Epithelial cell of prostate (primary cell): ENCODE data around the gene ARHGEF11.

Experiments
- DNase-seq: peaks from one replicate; pipeline ENCODE4 v3.0.0-alpha.2; 2011; ENCODE audit warnings: low read depth, low spot score
- H3K27ac ChIP-seq: fragments of 450-650 bp; 2 replicates; pipeline ENCODE4 v1.5.1; 2017; ENCODE audit warnings: mild to moderate bottlenecking

Gene ARHGEF11

DNA sequence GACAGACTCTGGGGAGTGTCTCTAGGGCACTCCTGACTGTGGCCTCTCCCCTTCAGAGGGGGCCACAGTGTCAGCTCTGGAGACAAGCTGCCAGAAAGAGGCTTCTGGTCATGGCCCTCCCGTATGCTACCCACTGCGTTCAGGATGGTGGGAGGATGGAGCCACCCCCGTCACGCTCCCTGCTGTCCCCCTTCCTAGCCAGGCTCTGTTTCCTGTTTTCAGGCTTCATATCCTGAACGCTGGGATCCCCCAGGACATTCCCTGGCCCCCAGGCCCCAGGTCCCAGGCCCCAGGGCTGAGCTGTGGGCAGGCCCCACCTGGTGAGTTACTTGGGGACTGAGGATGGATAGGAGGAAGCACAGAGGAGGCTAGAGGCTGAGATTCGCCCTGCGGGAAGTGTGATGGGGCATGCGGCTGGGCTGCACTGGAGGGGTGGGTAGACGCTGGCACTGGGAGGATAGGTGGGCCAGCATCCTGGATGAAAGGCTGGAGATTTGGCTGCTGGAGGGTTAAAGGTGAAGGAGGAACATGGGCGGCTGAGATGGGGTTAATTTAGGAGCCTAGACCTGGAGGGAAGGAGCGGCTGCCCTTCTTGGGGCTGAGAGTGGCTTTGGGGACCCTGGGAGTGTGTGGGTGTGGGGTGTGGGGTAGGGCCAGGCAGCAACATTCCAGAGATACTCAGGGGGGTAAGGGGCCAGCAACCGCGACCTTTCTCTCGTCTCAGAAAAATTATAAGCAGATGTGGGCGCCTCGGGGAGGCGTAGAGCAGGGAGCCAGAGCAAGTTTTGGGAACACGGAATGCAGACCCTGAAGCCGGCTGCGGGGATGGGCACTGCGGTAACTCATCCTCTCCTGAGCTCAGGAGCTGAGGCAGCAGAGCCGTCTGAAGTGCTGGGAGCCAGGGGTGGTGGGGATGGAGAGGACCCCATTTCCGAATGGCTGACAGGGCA lies 143.3 kb downstream of the ARHGEF11 start:
- no peak for DNase-seq

DNA sequence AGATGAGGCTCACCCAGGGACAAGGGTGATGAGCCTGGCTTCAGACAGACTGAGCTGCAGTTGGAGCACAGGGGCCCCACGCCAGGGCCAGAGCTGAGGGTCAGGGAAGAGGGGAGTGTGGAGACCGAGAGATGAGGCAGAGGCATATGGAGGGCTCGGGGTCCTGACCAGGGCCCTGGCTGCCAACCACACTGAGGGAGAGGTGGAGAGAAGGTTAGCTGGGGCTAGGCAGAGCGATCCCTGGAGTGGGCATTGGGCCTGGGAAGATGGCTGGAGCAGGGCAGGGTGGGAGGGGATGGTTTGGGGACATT lies 144.0 kb downstream of the ARHGEF11 start:
- no peak overlapping the region for H3K27ac ChIP-seq
- DNase-seq: no peak

More for the DNA sequence above, 143.3 kb downstream of the ARHGEF11 start:
- H3K27ac ChIP-seq: no peak overlapping the region

DNA sequence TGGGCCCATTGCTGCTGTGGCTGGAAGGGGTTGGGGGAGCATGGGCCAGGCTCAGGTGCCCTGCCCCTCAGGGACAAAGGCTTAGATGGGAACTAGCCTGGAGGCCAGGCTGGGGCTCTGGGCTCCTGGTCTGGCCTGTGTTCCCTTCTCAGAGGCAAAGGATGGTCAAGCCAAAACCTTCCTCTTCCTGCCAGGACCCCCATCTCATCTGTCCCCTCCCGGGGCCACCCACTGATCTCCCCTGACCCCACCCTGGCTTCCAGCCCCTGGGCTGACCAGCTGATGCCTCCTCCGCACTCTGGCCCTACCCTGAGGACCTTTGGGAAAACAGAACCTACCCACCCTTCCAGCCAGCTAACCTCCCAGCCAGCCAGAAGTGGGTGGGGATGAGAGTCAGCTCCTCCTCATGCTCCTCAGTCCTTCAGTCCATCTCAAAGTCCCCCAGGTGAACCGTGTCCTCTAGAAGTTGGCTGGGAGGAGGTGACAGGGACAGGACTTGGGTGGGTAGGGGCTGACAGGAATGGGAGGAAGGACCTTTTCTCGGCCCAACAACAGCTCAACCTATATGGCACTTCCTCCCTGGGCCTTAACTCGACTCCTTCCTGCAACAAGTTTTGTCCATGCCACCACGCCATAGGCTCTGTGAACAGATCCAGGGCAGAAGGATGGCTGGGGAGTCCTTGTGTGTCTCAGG lies 144.5 kb downstream of the ARHGEF11 start:
- no peak overlapping the region for H3K27ac ChIP-seq
- no peak for DNase-seq

DNA sequence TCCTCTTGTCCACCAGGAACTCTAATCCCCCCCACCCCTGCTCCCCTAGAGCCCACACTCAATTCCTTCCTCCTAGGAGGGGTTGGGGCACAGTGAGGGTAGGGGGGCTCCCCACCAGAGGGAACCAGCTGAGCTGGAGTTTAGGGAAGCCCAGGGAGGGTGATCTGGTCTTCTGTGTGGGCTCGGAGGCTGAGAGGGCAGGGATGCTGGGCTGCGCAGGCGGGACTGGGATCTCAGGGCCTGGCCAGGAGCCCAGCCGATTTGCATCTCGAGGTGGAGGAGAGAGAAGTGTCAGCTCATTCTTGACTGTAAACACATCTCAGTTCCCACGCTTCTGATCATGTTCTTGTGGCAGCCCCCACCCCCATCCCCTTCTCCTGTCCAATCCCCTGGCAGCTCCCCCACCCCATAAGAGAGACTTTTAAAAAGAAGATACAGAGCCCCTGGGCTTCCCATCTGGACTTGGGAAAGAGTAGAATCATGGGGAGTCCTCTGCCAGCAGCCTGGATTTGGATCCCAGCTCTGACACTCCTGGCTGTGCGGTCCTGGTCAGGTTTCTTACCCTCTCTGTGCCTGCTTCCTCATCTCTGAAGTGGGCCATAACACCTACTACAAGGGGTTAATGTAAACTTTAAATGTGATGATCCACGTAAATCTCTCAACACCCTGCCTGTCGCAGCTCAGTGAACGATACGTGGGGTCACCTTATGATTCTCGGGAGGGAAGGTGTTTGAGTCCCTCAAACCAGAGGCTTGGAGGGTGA lies 145.4 kb downstream of the ARHGEF11 start:
- DNase-seq: no peak
- H3K27ac ChIP-seq: no peak overlapping the region

DNA sequence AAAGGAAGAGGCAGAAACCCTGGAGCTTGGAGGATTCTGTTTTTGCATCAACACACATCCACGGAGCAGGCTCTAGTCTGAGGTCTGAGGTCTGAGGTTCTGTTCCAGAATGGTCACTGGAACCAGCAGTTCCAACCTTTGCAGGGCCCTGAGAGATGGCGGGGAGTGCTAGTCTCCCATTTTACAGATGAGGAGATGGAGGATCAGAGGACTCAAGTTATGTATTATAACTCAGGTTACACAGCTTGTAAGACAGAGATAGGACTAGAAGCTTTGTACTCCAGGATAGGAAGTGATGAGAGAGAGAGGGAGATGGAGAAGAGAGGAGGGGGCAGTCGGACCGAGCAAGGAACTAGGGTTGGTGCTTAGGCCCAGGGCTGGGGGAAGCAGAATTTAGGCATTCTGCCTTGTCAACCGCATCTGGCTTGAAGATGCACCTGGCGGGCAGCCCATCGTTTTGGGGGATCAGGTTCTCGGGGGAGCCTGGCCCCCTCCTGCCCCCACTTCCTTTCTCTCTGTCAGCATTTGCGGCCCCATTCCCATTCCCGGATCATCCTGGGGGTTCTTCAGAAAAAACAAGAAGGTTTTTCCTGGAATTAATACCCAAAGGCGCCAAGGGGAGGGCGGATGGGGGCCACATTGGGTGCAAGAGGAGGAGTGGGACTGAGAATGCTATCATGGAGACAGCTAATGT lies 146.4 kb downstream of the ARHGEF11 start:
- H3K27ac ChIP-seq: peak overlapping the region; percentile 93
- no peak for DNase-seq

DNA sequence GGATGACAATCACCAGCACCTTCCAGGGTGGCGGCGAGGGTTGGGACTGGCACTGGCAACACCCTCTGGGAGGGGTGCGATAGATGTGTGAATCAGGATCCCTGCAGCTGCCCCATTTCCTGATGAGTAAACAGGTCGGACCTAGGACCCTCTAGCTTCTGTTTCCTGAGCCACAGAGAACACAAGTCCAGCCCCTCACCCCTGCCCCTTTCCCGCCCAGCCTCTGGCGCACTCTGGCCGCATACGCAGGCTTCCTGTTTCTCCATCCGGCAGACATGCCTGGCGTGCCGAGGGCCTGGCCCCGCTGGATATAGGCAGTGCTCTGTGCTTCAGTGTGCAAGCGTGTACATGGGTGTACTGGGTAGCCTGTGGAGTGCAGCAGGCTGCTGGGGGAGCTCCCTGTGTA lies 147.4 kb downstream of the ARHGEF11 start:
- peak overlapping the region; percentile 93 for H3K27ac ChIP-seq
- DNase-seq: no peak

DNA sequence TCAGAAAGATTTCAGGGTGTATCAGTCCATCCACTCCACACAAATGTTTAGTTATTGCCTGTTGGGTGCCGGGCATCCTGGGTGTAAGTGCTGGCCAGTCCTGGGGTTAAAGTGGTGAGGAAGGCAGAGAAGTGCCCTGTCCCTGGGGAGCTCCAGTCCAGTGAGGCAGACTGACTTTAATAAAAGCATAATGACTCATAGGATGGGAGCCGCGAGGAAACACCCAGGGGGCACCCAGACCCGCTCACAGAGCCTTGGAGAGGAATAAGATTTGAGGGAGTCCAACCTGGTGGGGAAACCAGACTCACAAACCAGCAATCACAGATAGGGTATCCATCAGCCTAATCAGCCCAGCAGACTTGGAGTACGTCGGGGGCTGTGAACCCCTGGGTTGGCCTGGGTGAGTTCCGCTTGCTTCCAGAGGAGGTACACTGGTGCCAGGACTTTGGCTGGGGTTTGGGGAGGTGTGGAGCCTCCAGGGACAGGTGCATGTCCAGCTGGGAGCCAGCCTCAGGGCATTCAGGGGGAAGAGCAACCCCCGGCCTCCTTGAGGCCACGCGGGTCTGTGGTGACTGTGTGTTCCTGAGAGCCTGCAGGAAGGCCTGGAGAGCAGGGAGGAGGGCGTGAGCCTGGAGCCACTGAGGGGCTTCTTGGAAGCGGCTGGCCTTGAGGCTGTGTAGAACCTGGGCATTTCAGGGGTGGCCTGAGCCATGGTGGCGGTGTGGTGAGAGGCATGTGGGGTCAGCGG lies 148.3 kb downstream of the ARHGEF11 start:
- no peak for DNase-seq
- peak overlapping the region; percentile 93 for H3K27ac ChIP-seq

DNA sequence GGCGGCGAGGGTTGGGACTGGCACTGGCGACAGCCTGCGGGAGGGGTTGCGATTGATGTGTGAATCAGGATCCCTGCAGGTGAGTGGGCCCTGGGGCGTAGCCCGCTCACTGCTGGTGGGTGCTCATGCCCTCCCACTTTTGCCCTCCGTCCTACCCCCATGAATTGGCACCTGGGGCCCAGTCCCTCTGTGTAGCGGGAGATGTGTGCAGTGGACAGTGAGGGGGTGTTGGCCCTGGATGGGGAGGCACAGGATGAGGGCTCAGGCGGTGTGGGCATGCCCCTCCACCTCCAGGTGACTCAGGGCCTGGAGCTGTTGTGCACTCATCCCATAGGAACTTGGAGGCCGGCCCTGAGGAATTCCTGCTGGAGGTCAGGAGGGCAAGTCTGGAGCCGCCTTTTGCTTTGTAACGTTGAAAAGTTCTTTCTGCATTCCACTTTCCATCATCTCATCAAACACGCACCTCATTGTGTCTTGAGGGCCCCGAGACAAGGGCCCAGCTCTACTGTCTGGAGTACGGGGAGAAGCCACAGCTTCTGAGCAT lies 149.0 kb downstream of the ARHGEF11 start:
- DNase-seq: peak; percentile 55
- peak overlapping the region; percentile 93 for H3K27ac ChIP-seq

DNA sequence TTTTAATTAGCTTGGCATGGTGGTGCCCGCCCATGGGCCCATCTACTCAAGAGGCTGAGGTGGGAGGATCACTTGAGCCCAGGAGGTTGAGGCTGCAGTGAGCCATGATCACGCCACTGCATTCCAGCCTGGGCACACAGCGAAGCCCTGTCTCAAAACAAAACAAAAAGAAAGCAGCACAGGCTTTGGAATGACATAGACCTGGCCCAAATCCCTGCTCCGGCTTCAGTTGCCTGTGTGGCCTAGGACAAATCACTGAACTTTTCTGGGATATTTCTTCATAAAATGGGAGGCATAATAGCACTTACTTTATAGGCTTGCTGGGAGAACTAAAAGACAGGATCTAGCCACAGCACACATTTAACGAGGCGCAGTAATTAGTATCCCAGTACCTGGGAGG lies 149.6 kb downstream of the ARHGEF11 start:
- H3K27ac ChIP-seq: peak overlapping the region; percentile 93
- no peak for DNase-seq

DNA sequence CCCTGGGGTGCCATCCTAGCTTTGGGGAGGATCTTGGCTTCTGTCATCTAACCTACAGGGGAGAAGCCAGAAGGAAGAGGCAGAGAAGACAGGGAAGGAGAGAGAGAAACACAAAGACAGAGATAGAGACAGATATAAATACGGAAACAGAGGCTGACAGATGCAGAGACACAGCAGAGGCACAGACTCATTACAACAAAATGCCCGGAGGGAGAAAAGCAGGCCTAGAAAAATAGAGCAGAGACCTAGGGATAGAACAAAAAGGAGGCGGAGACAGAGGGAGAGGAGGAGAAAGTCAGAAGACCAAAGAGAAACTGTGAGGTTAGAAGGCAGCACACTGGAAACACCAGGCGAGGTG lies 150.1 kb downstream of the ARHGEF11 start:
- no peak for DNase-seq
- H3K27ac ChIP-seq: peak overlapping the region; percentile 93

DNA sequence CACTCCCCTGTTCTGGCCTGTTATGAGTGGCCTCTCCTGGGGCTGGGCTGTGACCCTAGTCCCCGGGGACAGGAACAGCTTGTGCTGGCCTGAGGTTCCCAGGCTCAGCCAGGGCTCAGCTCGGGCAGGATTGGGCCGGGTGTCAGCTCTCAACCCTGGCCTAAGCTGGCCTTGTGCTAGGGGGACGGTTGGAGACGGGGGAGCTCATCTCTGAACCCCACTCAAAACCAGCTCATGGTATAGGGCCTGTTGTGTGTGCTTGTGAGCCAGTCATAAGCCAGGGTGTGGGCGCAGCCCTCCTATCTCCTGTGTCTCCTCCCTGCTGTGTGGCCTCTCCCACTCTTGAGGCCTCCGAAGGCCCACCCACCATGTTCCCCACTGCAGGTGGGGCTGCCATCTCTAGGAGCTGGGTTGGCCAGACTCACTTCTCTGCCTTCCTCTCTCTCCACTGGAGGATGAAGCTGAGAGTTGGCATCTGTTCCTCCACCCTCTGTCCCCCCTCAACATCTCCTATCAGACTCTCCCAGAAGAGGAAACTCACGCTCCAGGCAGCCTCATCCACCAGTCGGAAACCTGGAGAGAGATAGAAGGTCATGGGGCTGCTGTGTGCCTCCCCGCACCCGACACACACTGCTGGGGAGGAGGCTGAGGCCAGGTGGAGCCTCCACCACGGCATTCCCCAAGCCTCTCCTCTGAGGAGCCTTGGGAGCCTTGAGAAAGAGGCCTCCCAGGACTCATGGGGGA lies 150.7 kb downstream of the ARHGEF11 start:
- no peak for DNase-seq
- H3K27ac ChIP-seq: peak overlapping the region; percentile 93

DNA sequence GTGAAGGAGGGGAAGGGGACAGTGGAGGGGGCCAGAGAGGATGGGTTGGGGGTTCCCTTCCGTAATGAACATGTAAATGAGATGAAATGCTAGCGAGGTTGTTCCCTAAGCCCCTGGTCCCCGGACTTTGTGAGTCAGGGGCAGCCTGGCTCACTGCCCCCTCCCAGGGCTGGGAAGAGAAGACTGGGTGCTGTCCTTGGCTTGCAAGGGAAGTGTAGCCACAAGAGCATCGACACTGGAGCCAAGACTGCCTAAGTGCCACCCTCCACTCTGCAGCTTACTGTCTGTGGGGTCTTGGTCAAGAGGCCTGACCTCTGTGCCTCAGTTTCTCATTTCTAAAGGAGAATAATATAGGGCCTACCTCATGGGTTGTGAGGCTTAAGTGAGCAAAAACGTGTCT lies 151.5 kb downstream of the ARHGEF11 start:
- no peak overlapping the region for H3K27ac ChIP-seq
- DNase-seq: no peak

DNA sequence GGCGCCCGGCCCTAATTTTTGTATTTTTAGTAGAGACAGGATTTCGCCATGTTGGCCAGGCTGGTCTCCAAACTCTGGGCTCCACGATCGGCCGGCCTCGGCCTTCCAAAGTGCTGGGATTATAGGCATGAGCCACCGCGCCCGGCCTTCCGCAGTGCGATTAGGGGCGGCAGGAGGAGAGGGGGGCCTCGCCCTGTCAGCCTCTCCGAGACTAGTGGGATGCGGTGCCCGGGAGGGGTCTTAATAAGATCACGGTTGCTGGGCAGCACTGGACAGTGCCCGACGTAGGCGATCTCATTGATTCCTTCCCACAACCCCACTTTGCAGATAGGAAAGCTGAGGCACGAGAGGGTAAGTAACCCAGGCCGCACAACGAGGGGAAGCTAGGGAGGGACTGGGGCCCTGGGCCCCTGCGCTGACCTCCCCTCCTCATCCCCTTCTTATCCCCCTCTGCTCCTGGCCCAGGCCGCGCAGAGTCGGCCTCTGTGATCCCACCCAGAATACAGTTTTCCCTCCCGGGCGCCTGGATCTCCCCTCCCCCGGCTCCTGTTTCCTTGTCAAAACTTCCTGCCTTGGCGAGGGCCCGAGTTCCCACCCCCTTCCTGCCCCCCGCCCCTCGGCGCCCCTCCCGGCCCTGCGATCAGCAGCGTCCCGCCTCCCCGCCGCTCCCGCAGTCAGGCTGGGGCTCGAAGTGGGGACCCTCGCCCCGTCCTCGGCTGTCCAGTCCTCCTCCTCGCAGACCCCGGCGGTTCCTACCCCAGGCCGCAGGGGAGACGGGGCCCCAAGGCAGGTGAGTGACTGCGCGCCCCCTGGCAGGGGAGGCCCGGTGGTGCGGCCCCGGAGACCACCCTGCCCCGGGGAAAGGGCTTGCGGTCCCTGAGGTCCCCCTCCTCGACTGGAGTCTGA lies 152.2 kb downstream of the ARHGEF11 start, which contains the start of gene PEAR1:
TSS of gene PEAR1 (plus strand) at position 671 of the 906 bp plus-strand sequence. CDS start 10,209 bp downstream, outside the sequence.
- H3K27ac ChIP-seq: no peak within 1 kb of the TSS

DNA sequence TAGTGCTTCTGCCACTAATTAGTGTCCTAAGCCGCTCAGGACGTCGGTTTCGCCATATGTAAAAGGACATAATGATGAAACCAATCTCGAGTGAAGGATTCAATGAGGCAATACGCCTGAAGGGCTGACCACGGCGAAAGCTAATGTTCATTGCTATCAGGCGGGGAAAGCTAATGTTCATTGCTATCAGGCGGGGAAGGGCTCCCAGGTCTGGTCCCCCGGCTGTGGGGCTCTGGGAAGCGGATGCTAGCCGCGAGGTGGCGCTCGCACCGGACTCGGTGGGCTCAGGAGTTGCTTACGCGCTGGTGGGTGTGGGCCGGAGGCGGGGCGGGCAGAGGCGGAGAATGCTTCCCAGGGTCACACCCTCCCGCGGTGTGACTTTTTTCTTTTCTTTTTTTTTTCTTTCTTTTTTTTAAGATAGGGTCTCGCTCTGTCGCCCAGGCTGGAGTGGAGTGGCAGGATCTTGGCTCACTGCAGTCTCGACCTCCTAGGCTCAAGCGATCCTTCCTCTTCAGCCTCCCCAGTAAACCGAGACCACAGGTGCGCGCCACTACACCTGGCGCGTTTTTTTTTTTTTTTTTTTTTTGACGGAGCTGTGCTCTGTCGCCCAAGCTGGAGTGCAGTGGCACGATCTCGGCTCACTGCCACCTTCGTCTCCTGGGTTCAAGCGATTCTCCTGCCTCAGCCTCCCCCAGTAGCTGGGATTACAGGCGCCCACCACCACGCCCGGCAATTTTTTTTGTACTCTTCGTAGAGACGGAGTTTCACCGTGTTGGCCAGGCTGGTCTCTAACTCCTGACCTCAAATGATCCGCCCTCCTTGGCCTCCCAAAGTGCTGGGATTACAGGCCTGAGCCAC lies 153.1 kb downstream of the ARHGEF11 start:
- H3K27ac ChIP-seq: no peak overlapping the region
- DNase-seq: peak; percentile 45

More for the DNA sequence above, 152.2 kb downstream of the ARHGEF11 start, which contains the start of gene PEAR1:
- DNase-seq: no peak

DNA sequence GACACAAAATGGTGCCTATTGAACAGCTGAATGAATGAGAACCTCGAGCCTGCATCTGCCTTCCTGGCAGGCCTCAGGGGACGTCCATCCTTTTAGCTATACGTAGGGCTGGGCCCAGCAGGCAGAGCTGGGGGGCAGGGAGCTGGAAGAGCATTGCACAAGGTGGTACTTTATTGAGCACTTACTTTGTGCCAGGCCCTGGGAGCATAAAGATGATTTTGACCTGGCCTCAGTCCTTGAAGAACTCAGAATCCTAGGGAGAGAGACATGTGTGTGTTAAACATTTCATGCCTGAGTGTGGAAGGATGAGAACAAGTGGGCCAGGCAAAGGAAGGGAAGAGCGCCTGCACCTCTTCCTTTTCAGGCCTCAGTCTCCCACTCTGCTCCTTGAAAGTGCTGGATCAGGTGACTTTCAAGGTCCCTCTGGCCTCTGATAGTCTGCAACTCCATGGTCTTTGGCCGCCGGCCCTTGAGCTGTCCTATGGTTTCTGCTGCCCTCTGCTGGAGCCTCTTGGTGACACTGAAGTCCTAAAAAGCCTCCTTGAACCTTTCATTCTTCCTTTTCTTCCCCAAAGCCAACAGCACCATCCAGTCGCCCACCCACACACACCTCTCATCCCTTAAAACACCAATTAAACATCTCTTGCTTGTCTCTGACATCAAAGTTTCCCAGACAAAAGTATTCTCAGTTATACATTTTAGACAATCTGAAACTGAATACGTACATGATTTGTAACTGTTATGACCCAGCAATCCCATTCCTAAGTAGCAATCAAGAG lies 155.6 kb downstream of the ARHGEF11 start:
- DNase-seq: no peak
- H3K27ac ChIP-seq: no peak overlapping the region

DNA sequence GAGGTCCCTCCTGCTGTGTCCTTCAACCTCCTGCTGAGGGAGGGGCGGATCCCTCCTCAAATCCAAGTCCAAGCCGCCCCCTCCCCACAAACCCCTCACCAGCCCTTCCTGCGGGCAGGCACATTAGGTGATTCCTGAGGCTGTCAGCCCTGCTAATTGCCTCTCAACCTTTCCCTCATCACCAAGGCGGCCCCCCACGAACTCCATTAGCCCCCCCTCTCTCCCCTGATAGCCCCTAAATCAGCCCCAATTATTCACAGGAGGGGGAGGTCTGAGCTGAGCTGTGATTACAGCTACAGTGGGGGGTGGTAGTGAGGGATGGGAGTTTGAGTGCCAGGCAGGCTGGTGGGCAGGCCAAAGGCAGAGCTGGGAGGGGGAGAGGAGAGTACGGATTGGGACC lies 157.8 kb downstream of the ARHGEF11 start:
- no peak overlapping the region for H3K27ac ChIP-seq
- DNase-seq: no peak
